Activated T-helper 1 cell treated with Interleukin-2 at 50 U/mL for 16 hours (primary cell): ENCODE data around the gene OR52L1.

Experiments used
- DNase-seq: peaks from one replicate; pipeline ENCODE4 v3.0.0-alpha.2; 2020; ENCODE audit warnings: low read depth

OR52L1 gene

GRCh38 chr11:5940748-5941147 lies 46.0 kb downstream of the OR52L1 start:
- no peak for DNase-seq

- no peak for DNase-seq
Observed at GRCh38 chr11:5938603-5938965, 48.2 kb downstream of the OR52L1 start.

- no peak for DNase-seq
Observed at GRCh38 chr11:5937868-5938602, 48.8 kb downstream of the OR52L1 start.
